Heart right ventricle (tissue), 16 donors: ENCODE results near the gene LRRC30. TPM values are rescaled to one million over a fixed set of nuclear protein-coding genes. Genes with fewer than 3 reads are reported as not detected.

Source experiments
- ATAC-seq, 8 donors: fragments of 200-7000 bp; cut with Tn5 transposase; one replicate each; pipeline ENCODE4 v1.9.1; 2020; ENCODE audit warnings: mild to moderate bottlenecking in 8 of 8, moderate library complexity in 8 of 8, moderate number of reproducible peaks in 1 of 8
- DNase-seq, 2 donors: peaks; one replicate each; pipeline ENCODE4 v3.0.0-alpha.2; 2020
- H3K27ac ChIP-seq, 10 donors: fragments of 200-600 bp; sonication (generic) in 2 of 10; one replicate each; pipeline versions ENCODE4 v1.5.0 to v1.8.0; 2020 to 2022; ENCODE audit warnings: mild to moderate bottlenecking in 3 of 10
- H3K27me3 ChIP-seq, 7 donors: fragments of 200-600 bp; one replicate each; pipeline ENCODE4 v1.8.0; 2021 to 2022; ENCODE audit warnings: mild to moderate bottlenecking in 2 of 7
- H3K36me3 ChIP-seq, 9 donors: fragments of 200-600 bp; sonication (generic) in 1 of 9; one replicate each; pipeline versions ENCODE4 v1.5.0 to v1.8.0; 2020 to 2022; ENCODE audit warnings: mild to moderate bottlenecking in 2 of 9
- H3K4me1 ChIP-seq, 9 donors: fragments of 200-600 bp; sonication (generic) in 1 of 9; one replicate each; pipeline versions ENCODE4 v1.5.0 to v1.8.0; 2020 to 2022; ENCODE audit warnings: mild to moderate bottlenecking in 4 of 9
- H3K4me3 ChIP-seq, 10 donors: fragments of 200-600 bp; sonication (generic) in 2 of 10; one replicate each; pipeline versions ENCODE4 v1.5.0 to v1.8.0; 2020 to 2022; ENCODE audit warnings: mild to moderate bottlenecking in 7 of 10, moderate library complexity in 2 of 10
- H3K9me3 ChIP-seq, 11 donors: fragments of 200-600 bp in 10 of 11; sonication (generic) in 2 of 11; one replicate each; pipeline versions ENCODE4 v1.5.0 to v1.8.0; 2013 to 2022; ENCODE audit warnings: mild to moderate bottlenecking in 2 of 11, control low read depth in 1 of 11, moderate library complexity in 1 of 11
- WGBS, 2 donors: extraction: QIAGEN DNeasy Blood & Tissue Kit; methylation state at CpG; one replicate each; pipeline ENCODE4 v1.1.7; 2013; ENCODE audit warnings: inconsistent platforms in 1 of 2; 5-methylcytosine and 5-hydroxymethylcytosine counted together
- intact Hi-C, 10 donors: fragments of 100-400 bp; cut with DNase I; formaldehyde crosslinking; loops; one replicate each; pipeline versions ENCODE4 v1.11.1 to v1.14.2; 2022
- polyA plus RNA-seq, 2 donors: library from polyadenylated mRNA; stranded (reverse); fragments of 200-250 nt; gene quantifications; one replicate each; pipeline ENCODE4 v1.2.3, GENCODE V29; 2013
- total RNA-seq, 10 donors: library from RNA; stranded (reverse); fragmentation: NEBNext Ultra II Directional in 3 of 10; extraction: Animal tissue kit (Norgen Biotek cat#: 25700) in 3 of 10; gene quantifications; one replicate each; pipeline versions ENCODE4 v1.2.1 to v1.2.4, GENCODE V29; 2021 to 2023
- TF ChIP-seq, protein P1 (sequence below), 9 donors: fragments of 200-600 bp; sonication (generic) in 2 of 9; IDR thresholded peaks; one replicate each; pipeline versions ENCODE4 v1.5.0 to v1.8.0; 2021 to 2022; ENCODE audit warnings: antibody characterized with exemption in 9 of 9, mild to moderate bottlenecking in 5 of 9, moderate library complexity in 1 of 9
- donor health status: Arrhythmogenic right ventricular cardiomyopathy.
- donor health status: ischemic (EF 13 %, LVEDD 7.1; RV severe dilation, severe dysfunction).
- donor health status: healthy with polysubstance abuse.
- donor health status: DM: no; HTN: yes; CAD: no.
- donor health status: DM: no; HTN: no; CAD: no.
- donor health status: ischemic (EF 25% LVEDD 6.9; RV normal size, moderate dysfunction).
- donor health status: ischemic (EF 25% LVEDD 5.7; RV mildly dilated, moderate dysfunction).
- donor health status: healthy.
- donor health status: DM: yes; HTN: yes; CAD: no.
- donor health status: Ischemic cardiomyopathy.
- donor health status: ischemic (EF 35%, LVEDD 5.7; RV mildly dilated, moderate dysfunction).
- donor health status: nonischemic (EF 11% LVEDD 7.7; RV severe dilation, severe dysfunction).
- donor health status: DM: yes; HTN: yes; CAD: no.
- donor health status: PGD.
- donor health status: ischemic (EF 29% LVEDD 5.4; RV normal size, mild dysfunction).
- donor health status: nonischemic (EF 23%, LVEDD 6.1; RV moderate dilation, normal function).

Gene LRRC30
- total and polyA plus RNA-seq, 12 donors = not detected

DNA sequence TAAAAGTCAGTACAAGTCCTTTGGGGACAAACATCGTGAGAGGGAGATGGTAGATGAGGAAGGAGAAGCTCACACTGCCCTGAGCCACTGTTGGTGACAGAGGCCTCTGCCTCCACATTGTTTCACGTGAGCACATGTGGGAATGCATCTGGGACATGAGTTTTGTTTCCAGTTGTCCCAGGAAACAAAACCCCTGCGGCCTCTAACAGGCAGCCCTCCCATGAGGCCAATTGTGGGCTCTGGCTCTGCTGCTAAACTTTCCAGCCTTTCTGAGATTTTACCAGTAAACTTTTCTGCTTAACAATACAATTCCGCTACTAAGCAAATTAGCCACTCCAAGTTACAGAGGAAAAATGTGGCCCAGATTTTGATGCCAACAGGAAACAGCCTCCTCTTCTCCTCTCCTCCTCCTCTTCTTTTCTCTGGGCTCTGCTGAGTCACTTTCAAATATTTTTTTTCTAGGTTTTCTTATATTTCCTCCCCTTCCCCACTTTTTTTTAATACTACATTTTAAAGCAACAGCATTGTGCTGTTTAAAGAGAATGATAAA, 23.4 kb upstream of the LRRC30 start:
- ATAC-seq (peak in 2 of 8 donors; percentile 14 to 18), DNase-seq (no peak)
- no peaks in the 10 kb centered on the region for H3K9me3 ChIP-seq
- H3K27me3 ChIP-seq = no peaks in the 10 kb centered on the region
- no peak overlapping the region for H3K27ac ChIP-seq
- peaks cover 0 to 27% (median 4%) of the 10 kb centered on the region in 9 donors for H3K4me1 ChIP-seq
- intact Hi-C loops = no loop called here
- TF ChIP-seq, protein P1, sequence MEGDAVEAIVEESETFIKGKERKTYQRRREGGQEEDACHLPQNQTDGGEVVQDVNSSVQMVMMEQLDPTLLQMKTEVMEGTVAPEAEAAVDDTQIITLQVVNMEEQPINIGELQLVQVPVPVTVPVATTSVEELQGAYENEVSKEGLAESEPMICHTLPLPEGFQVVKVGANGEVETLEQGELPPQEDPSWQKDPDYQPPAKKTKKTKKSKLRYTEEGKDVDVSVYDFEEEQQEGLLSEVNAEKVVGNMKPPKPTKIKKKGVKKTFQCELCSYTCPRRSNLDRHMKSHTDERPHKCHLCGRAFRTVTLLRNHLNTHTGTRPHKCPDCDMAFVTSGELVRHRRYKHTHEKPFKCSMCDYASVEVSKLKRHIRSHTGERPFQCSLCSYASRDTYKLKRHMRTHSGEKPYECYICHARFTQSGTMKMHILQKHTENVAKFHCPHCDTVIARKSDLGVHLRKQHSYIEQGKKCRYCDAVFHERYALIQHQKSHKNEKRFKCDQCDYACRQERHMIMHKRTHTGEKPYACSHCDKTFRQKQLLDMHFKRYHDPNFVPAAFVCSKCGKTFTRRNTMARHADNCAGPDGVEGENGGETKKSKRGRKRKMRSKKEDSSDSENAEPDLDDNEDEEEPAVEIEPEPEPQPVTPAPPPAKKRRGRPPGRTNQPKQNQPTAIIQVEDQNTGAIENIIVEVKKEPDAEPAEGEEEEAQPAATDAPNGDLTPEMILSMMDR (IDR thresholded peaks at IDR 0.05) = no peak
- H3K36me3 ChIP-seq = no peaks in the 10 kb centered on the region
- no peak overlapping the region for H3K4me3 ChIP-seq
- WGBS, 2 donors = 66 to 67% methylated on average over 4 of the region's 4 CpGs

DNA sequence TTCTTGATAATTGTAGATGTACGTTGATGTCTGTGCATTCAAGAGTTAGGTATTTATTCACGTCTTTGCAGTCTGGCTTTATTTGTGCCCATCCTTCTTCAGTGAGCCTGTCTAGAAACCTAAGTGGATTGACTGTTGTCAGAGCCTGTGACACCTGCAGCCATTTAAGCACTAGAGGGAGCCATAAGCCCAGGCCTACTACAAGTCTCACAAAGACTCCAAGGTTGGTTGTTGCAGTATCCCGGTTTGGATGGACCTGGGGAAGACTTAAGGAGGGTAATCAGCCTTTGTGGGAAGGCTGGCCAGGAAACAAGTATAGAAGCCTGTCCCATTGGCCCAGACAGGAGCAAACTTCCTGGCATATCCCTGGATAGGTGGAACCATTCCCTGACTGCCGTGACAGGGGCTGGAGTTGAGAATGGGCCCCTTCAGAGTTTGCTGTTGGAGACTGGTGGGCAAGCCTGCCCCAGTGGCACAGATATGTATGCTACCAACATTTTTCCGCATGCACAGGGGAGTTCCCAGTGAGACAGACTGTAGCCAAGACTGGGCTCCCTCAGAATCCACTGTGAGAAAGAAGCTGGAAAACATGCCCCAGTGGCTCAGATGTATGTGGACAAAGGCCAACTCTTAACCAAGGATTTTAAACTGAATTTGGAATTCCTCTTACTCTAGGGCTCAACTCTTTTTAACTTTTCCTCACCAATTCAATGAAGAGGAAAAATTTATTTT, 9.3 kb upstream of the LRRC30 start:
- intact Hi-C loops = loop anchor here in 3 of 10 donors (5.0 kb wide), 2 partner anchors 41 to 1261 kb away; no protein-coding TSS in a partner anchor
- WGBS, 2 donors = 47 to 48% methylated on average over 5 of the region's 5 CpGs
- DNase-seq (peak in 1 of 2 donors; percentile 55), ATAC-seq (peak; percentile 72 to 96 (median 90))
- H3K36me3 ChIP-seq = no peaks in the 10 kb centered on the region
- H3K4me3 ChIP-seq = no peak overlapping the region
- no peaks in the 10 kb centered on the region for H3K4me1 ChIP-seq
- no peaks in the 10 kb centered on the region for H3K27me3 ChIP-seq
- H3K27ac ChIP-seq = no peak overlapping the region
- H3K9me3 ChIP-seq = peaks cover 0 to 4% (median 0%) of the 10 kb centered on the region in 11 donors
- TF ChIP-seq, protein P1 (IDR thresholded peaks at IDR 0.05) = peak; percentile 68 to 88 (median 74)

DNA sequence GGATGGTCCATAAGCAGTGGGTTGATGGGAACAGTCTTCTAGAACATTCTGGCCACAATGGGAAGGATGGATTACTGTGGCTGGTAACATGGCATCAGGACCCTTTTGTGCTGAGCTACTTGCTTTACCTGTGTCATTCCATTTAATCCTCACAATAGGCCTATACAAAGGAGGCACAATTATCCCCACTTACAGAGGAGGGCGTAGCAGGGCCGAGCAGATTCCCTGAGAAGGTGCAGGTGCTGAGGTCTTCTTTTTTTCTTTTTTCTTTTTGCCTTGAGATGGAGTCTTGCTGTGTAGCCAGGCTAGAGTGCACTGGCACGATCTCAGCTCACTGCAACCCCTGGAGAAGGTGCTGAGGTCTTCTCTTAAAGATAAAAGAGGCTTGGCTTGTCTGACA, 6.7 kb upstream of the LRRC30 start:
- ATAC-seq = no peak
- no peak overlapping the region for H3K27ac ChIP-seq
- peaks cover 0 to 3% (median 0%) of the 10 kb centered on the region in 7 donors for H3K27me3 ChIP-seq
- peaks cover 0 to 3% (median 0%) of the 10 kb centered on the region in 9 donors for H3K4me1 ChIP-seq
- intact Hi-C loops = loop anchor here in 3 of 10 donors (5.0 kb wide), 2 partner anchors 38 to 1258 kb away; no protein-coding TSS in a partner anchor
- TF ChIP-seq, protein P1 (IDR thresholded peaks at IDR 0.05) = no peak
- no peak overlapping the region for H3K4me3 ChIP-seq
- no peak for DNase-seq
- 80 to 83% methylated on average over 3 of the region's 3 CpGs for WGBS, 2 donors
- no peaks in the 10 kb centered on the region for H3K36me3 ChIP-seq
- H3K9me3 ChIP-seq = peaks cover 0 to 4% (median 0%) of the 10 kb centered on the region in 11 donors

DNA sequence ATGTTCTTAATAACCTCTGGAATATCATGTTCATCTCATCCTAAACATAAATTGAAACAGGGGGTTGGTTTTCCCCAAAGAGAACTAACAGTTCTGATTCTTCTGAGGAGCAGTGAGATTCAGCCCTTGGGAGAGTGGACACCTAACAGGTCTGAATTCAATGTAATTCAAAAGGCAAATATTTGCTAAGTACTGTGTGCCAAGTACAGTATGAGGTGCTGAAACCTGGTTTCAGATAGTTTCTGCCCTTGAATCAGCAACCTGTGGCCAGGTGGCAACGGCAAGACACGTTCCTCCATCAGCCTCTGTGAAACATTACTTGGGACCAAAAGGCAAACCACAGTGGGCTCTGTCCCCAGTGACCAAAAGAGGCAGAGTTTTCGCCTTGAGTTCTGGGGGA, 1.3 kb downstream of the LRRC30 start:
- H3K27ac ChIP-seq = no peak overlapping the region
- H3K4me1 ChIP-seq = peaks cover 0 to 30% (median 10%) of the 10 kb centered on the region in 9 donors
- DNase-seq = no peak
- TF ChIP-seq, protein P1 (IDR thresholded peaks at IDR 0.05) = no peak
- intact Hi-C loops = no loop called here
- H3K27me3 ChIP-seq = peaks cover 0 to 5% (median 0%) of the 10 kb centered on the region in 7 donors
- ATAC-seq = no peak
- no peaks in the 10 kb centered on the region for H3K36me3 ChIP-seq
- no peaks in the 10 kb centered on the region for H3K9me3 ChIP-seq
- no peak overlapping the region for H3K4me3 ChIP-seq
- 91 to 95% methylated on average over 3 of the region's 3 CpGs for WGBS, 2 donors
